Effector memory CD8-positive, alpha-beta T cell (primary cell): ENCODE results near the gene ABCC1.
"Not testable (repeated sequence)": the region's sequence is repeated elsewhere in the genome, so short reads cannot be mapped to it uniquely, and the experiment has no call there.

Experiments used
- ATAC-seq: fragments of 150-1000 bp; cut with Tn5 transposase; replicated peaks from 2 replicates; pipeline ENCODE4 v1.10.0; 2021; ENCODE audit warnings: mild to moderate bottlenecking, moderate library complexity
- DNase-seq, 3 experiments: peaks; one replicate each; pipeline ENCODE4 v3.0.0; 2021
- H3K27ac Mint-ChIP-seq, 2 donors: one replicate each; pipeline ENCODE4 v1.8.0; 2022; ENCODE audit warnings: mild to moderate bottlenecking in 2 of 2, mixed read lengths in 2 of 2, moderate library complexity in 2 of 2
- H3K27me3 Mint-ChIP-seq, 2 donors: one replicate each; pipeline ENCODE4 v1.8.0; 2022; ENCODE audit warnings: mixed read lengths in 2 of 2
- H3K36me3 Mint-ChIP-seq: one replicate; pipeline ENCODE4 v1.8.0; 2022; ENCODE audit warnings: mild to moderate bottlenecking, moderate library complexity, mixed read lengths; ENCODE audit not compliant: insufficient read depth
- H3K4me1 Mint-ChIP-seq, 2 donors: one replicate each; pipeline ENCODE4 v1.8.0; 2022; ENCODE audit warnings: low read depth in 2 of 2, mixed read lengths in 2 of 2
- H3K4me3 Mint-ChIP-seq, 2 donors: one replicate each; pipeline ENCODE4 v1.8.0; 2022; ENCODE audit warnings: mild to moderate bottlenecking in 2 of 2, mixed read lengths in 2 of 2, moderate library complexity in 2 of 2
- H3K9me3 Mint-ChIP-seq, 2 donors: one replicate each; pipeline ENCODE4 v1.8.0; 2022; ENCODE audit warnings: mixed read lengths in 2 of 2

Gene ABCC1

GRCh38 chr16:15951852-15952251, 2.4 kb downstream of the ABCC1 start:
- DNase-seq (no peak), ATAC-seq (no peak)
- peak overlapping the region; percentile 95 to 96 for H3K27ac Mint-ChIP-seq
- H3K4me1 Mint-ChIP-seq, result peaks cover 46 to 48% of the 10 kb centered on the region in 2 donors
- H3K9me3 Mint-ChIP-seq, result no peaks in the 10 kb centered on the region
- H3K4me3 Mint-ChIP-seq, result peak overlapping the region; percentile 86 to 95
- H3K27me3 Mint-ChIP-seq, result no peaks in the 10 kb centered on the region
- H3K36me3 Mint-ChIP-seq, result peaks cover 25% of the 10 kb centered on the region

- Mint-ChIP-seq H3K9me3 (no peaks in the 10 kb centered on the region), H3K36me3 (peaks cover 25% of the 10 kb centered on the region), H3K27ac (peak overlapping the region; percentile 95 to 96), H3K4me1 (peaks cover 48 to 50% of the 10 kb centered on the region in 2 donors), H3K27me3 (no peaks in the 10 kb centered on the region), H3K4me3 (peak overlapping the region; percentile 86 to 95)
- no peak for DNase-seq
- no peak for ATAC-seq
These were observed 2.9 kb downstream of the ABCC1 start for GRCh38 chr16:15952265-15952711.

- Mint-ChIP-seq H3K4me3 (no peak overlapping the region), H3K27ac (peak overlapping the region; percentile 79 to 96), H3K27me3 (no peaks in the 10 kb centered on the region), H3K4me1 (peaks cover 51 to 55% of the 10 kb centered on the region in 2 donors), H3K9me3 (no peaks in the 10 kb centered on the region), H3K36me3 (peaks cover 31% of the 10 kb centered on the region)
- DNase-seq (no peak), ATAC-seq (no peak)
These were observed 4.1 kb downstream of the ABCC1 start for GRCh38 chr16:15953477-15953876.

GRCh38 chr16:15953929-15954813, 4.8 kb downstream of the ABCC1 start:
- peak overlapping the region; percentile 67 to 79 for H3K27ac Mint-ChIP-seq
- no peak for ATAC-seq
- no peak overlapping the region for H3K4me3 Mint-ChIP-seq
- H3K9me3 Mint-ChIP-seq, result no peaks in the 10 kb centered on the region
- DNase-seq, result no peak
- H3K27me3 Mint-ChIP-seq, result no peaks in the 10 kb centered on the region
- peaks cover 26% of the 10 kb centered on the region for H3K36me3 Mint-ChIP-seq
- peaks cover 50 to 58% of the 10 kb centered on the region in 2 donors for H3K4me1 Mint-ChIP-seq

- Mint-ChIP-seq H3K4me1 (peaks cover 56 to 64% of the 10 kb centered on the region in 2 donors), H3K27me3 (no peaks in the 10 kb centered on the region), H3K4me3 (no peak overlapping the region), H3K36me3 (peaks cover 25% of the 10 kb centered on the region), H3K27ac (peak overlapping the region; percentile 67 to 79), H3K9me3 (no peaks in the 10 kb centered on the region)
- no peak for ATAC-seq
- no peak for DNase-seq
These were observed 5.4 kb downstream of the ABCC1 start for GRCh38 chr16:15954814-15955151.

GRCh38 chr16:15955425-15955824, 6.0 kb downstream of the ABCC1 start:
- Mint-ChIP-seq H3K9me3 (no peaks in the 10 kb centered on the region), H3K27me3 (no peaks in the 10 kb centered on the region), H3K36me3 (peaks cover 25% of the 10 kb centered on the region), H3K4me1 (peaks cover 58 to 67% of the 10 kb centered on the region in 2 donors), H3K4me3 (no peak overlapping the region), H3K27ac (peak overlapping the region; percentile 72 to 79)
- ATAC-seq, result no peak
- no peak for DNase-seq

- H3K27ac Mint-ChIP-seq, result peak overlapping the region; percentile 72 to 79
- peaks cover 57 to 66% of the 10 kb centered on the region in 2 donors for H3K4me1 Mint-ChIP-seq
- not testable (repeated sequence) for H3K9me3 Mint-ChIP-seq, DNase-seq, H3K4me3 Mint-ChIP-seq, ATAC-seq, H3K27me3 Mint-ChIP-seq
- peaks cover 24% of the 10 kb centered on the region for H3K36me3 Mint-ChIP-seq
These were observed 6.7 kb downstream of the ABCC1 start for GRCh38 chr16:15956106-15956505.

- Mint-ChIP-seq H3K9me3 (no peaks in the 10 kb centered on the region), H3K27ac (peak overlapping the region; percentile 97 to 98), H3K36me3 (peaks cover 41% of the 10 kb centered on the region), H3K27me3 (no peaks in the 10 kb centered on the region), H3K4me3 (peak overlapping the region; percentile 6 to 36), H3K4me1 (peaks cover 63 to 75% of the 10 kb centered on the region in 2 donors)
- peak in 1 of 3 experiments; percentile 14 for DNase-seq
- ATAC-seq, result peak; percentile 36
These were observed 9.4 kb downstream of the ABCC1 start for GRCh38 chr16:15958703-15959348.

- Mint-ChIP-seq H3K27ac (peak overlapping the region; percentile 97 to 98), H3K27me3 (no peaks in the 10 kb centered on the region), H3K36me3 (peaks cover 35% of the 10 kb centered on the region), H3K4me3 (peak overlapping the region; percentile 84 to 85), H3K4me1 (peaks cover 64 to 78% of the 10 kb centered on the region in 2 donors), H3K9me3 (no peaks in the 10 kb centered on the region)
- DNase-seq (no peak), ATAC-seq (no peak)
These were observed 10.9 kb downstream of the ABCC1 start for GRCh38 chr16:15960124-15960971.

- H3K4me3 Mint-ChIP-seq, result peak overlapping the region; percentile 84 to 85
- no peaks in the 10 kb centered on the region for H3K27me3 Mint-ChIP-seq
- peak overlapping the region; percentile 97 to 98 for H3K27ac Mint-ChIP-seq
- H3K9me3 Mint-ChIP-seq, result no peaks in the 10 kb centered on the region
- ATAC-seq, result peak; percentile 88
- peaks cover 57 to 79% of the 10 kb centered on the region in 2 donors for H3K4me1 Mint-ChIP-seq
- H3K36me3 Mint-ChIP-seq, result peaks cover 36% of the 10 kb centered on the region
- peak; percentile 51 to 62 (median 56) for DNase-seq
These were observed 11.7 kb downstream of the ABCC1 start for GRCh38 chr16:15961060-15961511.

- peaks cover 54 to 74% of the 10 kb centered on the region in 2 donors for H3K4me1 Mint-ChIP-seq
- ATAC-seq (peak; percentile 55), DNase-seq (peak in 1 of 3 experiments; percentile 20)
- H3K27ac Mint-ChIP-seq, result peak overlapping the region; percentile 97 to 98
- peaks cover 39% of the 10 kb centered on the region for H3K36me3 Mint-ChIP-seq
- H3K27me3 Mint-ChIP-seq, result no peaks in the 10 kb centered on the region
- H3K4me3 Mint-ChIP-seq, result peak overlapping the region; percentile 84 to 85
- H3K9me3 Mint-ChIP-seq, result no peaks in the 10 kb centered on the region
These were observed 12.2 kb downstream of the ABCC1 start for GRCh38 chr16:15961571-15962090.

- Mint-ChIP-seq H3K27me3 (no peaks in the 10 kb centered on the region), H3K4me3 (peak overlapping the region in 1 of 2 donors; percentile 44), H3K9me3 (no peaks in the 10 kb centered on the region), H3K4me1 (peaks cover 53 to 73% of the 10 kb centered on the region in 2 donors), H3K36me3 (peaks cover 33% of the 10 kb centered on the region), H3K27ac (peak overlapping the region; percentile 97 to 98)
- ATAC-seq (no peak), DNase-seq (no peak)
These were observed 14.0 kb downstream of the ABCC1 start for GRCh38 chr16:15963307-15963910.
